ENCODE data around the gene MRPL20. TPM values are rescaled to one million over a fixed set of nuclear protein-coding genes. Genes with fewer than 3 reads are reported as not detected.
"Not testable (repeated sequence)": the region's sequence is repeated elsewhere in the genome, so short reads cannot be mapped to it uniquely, and the experiment has no call there.

MRPL20 gene
- total RNA-seq, 1 donor from 2014 or later, result 144 TPM

- intact Hi-C loops (cut with DNase I), result loop anchor here (10.0 kb wide), 1 partner anchor 131 kb away; no protein-coding TSS in a partner anchor
- DNase-seq (no peak), ATAC-seq (ENCODE audit: poor library complexity) (no peak)
Observed at GRCh38 chr1:1373815-1374588, 33.1 kb downstream of the MRPL20 start.

GRCh38 chr1:1373051-1373814 lies 33.9 kb downstream of the MRPL20 start:
- no peak for ATAC-seq (ENCODE audit: poor library complexity)
- intact Hi-C loops (cut with DNase I), result loop anchor here (10.0 kb wide), 1 partner anchor 132 kb away; no protein-coding TSS in a partner anchor
- no peak for DNase-seq

- DNase-seq, result peak; percentile 81
- intact Hi-C loops (cut with DNase I), result loop anchor here (10.0 kb wide), 1 partner anchor 133 kb away; no protein-coding TSS in a partner anchor
- peak; percentile 39 for ATAC-seq (ENCODE audit: poor library complexity)
Observed at GRCh38 chr1:1371746-1372711, 35.1 kb downstream of the MRPL20 start.

GRCh38 chr1:1371364-1371745 lies 35.7 kb downstream of the MRPL20 start:
- no peak for DNase-seq
- intact Hi-C loops (cut with DNase I), result loop anchor here (10.0 kb wide), 1 partner anchor 133 kb away; no protein-coding TSS in a partner anchor

GRCh38 chr1:1370771-1371300 lies 36.3 kb downstream of the MRPL20 start:
- DNase-seq (no peak), ATAC-seq (ENCODE audit: poor library complexity) (no peak)
- intact Hi-C loops (cut with DNase I), result loop anchor here (10.0 kb wide), 1 partner anchor 134 kb away; no protein-coding TSS in a partner anchor

More at GRCh38 chr1:1371364-1371745, 35.7 kb downstream of the MRPL20 start:
- no peak for ATAC-seq (ENCODE audit: poor library complexity)

- not testable (repeated sequence) for DNase-seq; ATAC-seq (ENCODE audit: poor library complexity)
- intact Hi-C loops (cut with DNase I), result loop anchor here (10.0 kb wide), 1 partner anchor 135 kb away; no protein-coding TSS in a partner anchor
Observed at GRCh38 chr1:1370094-1370493, 37.0 kb downstream of the MRPL20 start.

- DNase-seq (no peak), ATAC-seq (ENCODE audit: poor library complexity) (no peak)
- intact Hi-C loops (cut with DNase I), result no loop called here
Observed at GRCh38 chr1:1367315-1367714, 39.8 kb downstream of the MRPL20 start.

- ATAC-seq (ENCODE audit: poor library complexity) (no peak), DNase-seq (no peak)
- intact Hi-C loops (cut with DNase I), result no loop called here
Observed at GRCh38 chr1:1366699-1367066, 40.4 kb downstream of the MRPL20 start.

- intact Hi-C loops (cut with DNase I), result no loop called here
- no peak for ATAC-seq (ENCODE audit: poor library complexity)
- no peak for DNase-seq
Observed at GRCh38 chr1:1365875-1366698, 41.0 kb downstream of the MRPL20 start.

GRCh38 chr1:1364266-1364665 lies 42.8 kb downstream of the MRPL20 start:
- ATAC-seq (ENCODE audit: poor library complexity), result no peak
- DNase-seq, result peak; percentile 27
- intact Hi-C loops (cut with DNase I), result no loop called here

GRCh38 chr1:1361982-1362423 lies 45.1 kb downstream of the MRPL20 start:
- DNase-seq (peak; percentile 75), ATAC-seq (ENCODE audit: poor library complexity) (no peak)
- intact Hi-C loops (cut with DNase I), result no loop called here

- DNase-seq, result peak; percentile 39
- intact Hi-C loops (cut with DNase I), result no loop called here
- ATAC-seq (ENCODE audit: poor library complexity), result no peak
Observed at GRCh38 chr1:1361233-1361981, 45.7 kb downstream of the MRPL20 start.

GRCh38 chr1:1360506-1361169 lies 46.5 kb downstream of the MRPL20 start:
- peak; percentile 53 for ATAC-seq (ENCODE audit: poor library complexity)
- intact Hi-C loops (cut with DNase I), result no loop called here
- DNase-seq, result peak; percentile 81

GRCh38 chr1:1359664-1360468 lies 47.2 kb downstream of the MRPL20 start:
- DNase-seq, result peak; percentile 69
- peak; percentile 19 for ATAC-seq (ENCODE audit: poor library complexity)
- intact Hi-C loops (cut with DNase I), result no loop called here

- peak; percentile 51 for DNase-seq
- ATAC-seq (ENCODE audit: poor library complexity), result no peak
- intact Hi-C loops (cut with DNase I), result no loop called here
Observed at GRCh38 chr1:1359308-1359663, 47.8 kb downstream of the MRPL20 start.

All from Right ventricle myocardium superior (tissue), 1 donor.